GM10248 (cell line): ENCODE data around the gene ABCB10.

Experiments
- CTCF ChIA-PET: fragments of 300-600 bp; sonication (Branson Sonifier 250); formaldehyde crosslinking; extraction: SDS; loops from one replicate; lab custom pipeline; 2021; ENCODE audit warnings: antibody characterized with exemption; lab: Yijun Ruan, JAX
- POLR2A ChIA-PET: fragments of 350-650 bp; sonication (Branson Sonifier 250); formaldehyde crosslinking; extraction: SDS; loops from one replicate; lab custom pipeline; 2020; ENCODE audit warnings: antibody characterized with exemption; lab: Yijun Ruan, JAX
- DNase-seq: peaks from one replicate; pipeline ENCODE4 v3.0.0; 2012; ENCODE audit errors: extremely low spot score
- TF ChIP-seq, protein P1 (sequence below): IDR thresholded peaks from 2 replicates; pipeline ENCODE4 v1.5.1; 2012; ENCODE audit warnings: mild to moderate bottlenecking, low read depth; ENCODE audit errors: extremely low read depth, missing control alignments, control extremely low read depth

Gene ABCB10

DNA sequence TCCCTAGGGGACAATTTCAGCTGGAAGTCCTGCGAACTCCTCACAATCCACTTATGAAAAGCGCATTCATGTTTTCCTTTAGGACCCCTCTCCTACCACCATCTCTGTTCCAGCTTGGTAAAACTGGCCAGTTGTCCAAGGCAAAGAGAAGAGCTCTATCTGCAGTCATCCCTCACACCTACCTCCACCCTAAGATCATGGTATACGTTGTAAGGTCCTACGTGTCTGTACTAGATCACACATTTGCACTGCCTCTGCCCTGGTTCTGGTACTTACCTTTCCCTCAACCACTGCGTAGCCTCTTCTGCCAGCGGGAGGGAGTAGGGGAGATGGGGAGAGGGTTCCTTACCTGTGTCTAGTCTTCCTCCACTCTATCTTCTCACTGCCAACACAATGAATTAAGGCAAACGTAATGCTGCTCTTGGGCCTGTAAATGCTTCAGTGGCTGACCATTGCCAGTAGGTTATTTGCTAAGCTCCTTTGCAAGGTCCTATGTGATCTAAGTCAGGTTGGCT is 49.6 kb downstream of the ABCB10 start:
- POLR2A ChIA-PET, result no interaction called here
- DNase-seq, result no peak
- TF ChIP-seq, protein P1, sequence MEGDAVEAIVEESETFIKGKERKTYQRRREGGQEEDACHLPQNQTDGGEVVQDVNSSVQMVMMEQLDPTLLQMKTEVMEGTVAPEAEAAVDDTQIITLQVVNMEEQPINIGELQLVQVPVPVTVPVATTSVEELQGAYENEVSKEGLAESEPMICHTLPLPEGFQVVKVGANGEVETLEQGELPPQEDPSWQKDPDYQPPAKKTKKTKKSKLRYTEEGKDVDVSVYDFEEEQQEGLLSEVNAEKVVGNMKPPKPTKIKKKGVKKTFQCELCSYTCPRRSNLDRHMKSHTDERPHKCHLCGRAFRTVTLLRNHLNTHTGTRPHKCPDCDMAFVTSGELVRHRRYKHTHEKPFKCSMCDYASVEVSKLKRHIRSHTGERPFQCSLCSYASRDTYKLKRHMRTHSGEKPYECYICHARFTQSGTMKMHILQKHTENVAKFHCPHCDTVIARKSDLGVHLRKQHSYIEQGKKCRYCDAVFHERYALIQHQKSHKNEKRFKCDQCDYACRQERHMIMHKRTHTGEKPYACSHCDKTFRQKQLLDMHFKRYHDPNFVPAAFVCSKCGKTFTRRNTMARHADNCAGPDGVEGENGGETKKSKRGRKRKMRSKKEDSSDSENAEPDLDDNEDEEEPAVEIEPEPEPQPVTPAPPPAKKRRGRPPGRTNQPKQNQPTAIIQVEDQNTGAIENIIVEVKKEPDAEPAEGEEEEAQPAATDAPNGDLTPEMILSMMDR, result no peak
- CTCF ChIA-PET, result interaction anchor here (0.9 to 2.7 kb wide), 9 partner anchors 9 to 844 kb away, joined by 3 to 14 read pairs (median 4); partner anchors contain the start of gene ABCB10

DNA sequence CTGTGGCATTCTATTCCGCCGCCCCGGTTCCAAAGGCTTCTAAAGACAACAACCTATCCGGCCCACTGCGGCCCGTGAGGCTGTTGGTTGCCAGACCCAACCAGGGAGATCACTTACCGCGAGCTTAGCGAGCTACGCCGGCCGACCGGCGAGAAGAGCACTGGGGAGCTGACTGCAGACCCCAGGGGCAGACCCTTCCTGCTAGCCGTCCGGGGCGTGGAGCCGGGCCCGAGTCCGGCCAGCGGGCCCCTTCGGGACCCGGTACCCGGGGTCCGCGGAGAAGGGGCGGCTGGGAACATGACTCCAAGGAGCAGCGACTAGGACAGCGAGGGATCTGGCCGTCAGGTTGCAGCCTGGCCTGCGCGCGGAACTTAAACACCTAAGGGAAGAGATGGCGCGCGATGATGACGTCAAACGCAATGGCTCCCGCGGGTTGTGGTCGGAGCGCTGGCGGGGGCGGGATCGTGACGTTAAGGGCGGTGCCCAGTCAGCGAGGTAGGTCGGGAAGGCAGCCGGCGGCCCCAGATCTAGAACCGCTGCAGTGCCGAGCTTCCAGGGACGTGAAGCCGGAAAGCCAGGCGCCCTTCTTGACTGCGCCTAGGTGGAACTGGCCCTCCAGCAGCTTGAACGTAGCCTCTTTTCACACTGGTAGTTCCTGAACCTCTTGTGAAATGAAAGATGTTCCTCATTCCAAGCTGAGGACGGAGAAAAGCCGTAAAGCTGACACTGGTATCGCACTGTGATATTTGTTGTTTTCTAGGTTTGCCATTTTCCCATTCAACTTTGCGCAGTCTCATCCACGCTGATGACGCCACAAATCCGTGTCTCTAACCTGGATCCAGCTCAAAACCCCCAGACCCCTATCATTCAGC is 50.3 kb downstream of the ABCB10 start, which contains the start of gene NUP133:
TSS of gene NUP133 (minus strand) at position 391 of the 872 bp plus-strand sequence. CDS start at position 299, 92 bp downstream.
- TF ChIP-seq, protein P1, result no peak
- ChIA-PET CTCF (interaction anchor here (0.8 to 2.7 kb wide), 10 partner anchors 10 to 844 kb away, joined by 3 to 14 read pairs (median 4); partner anchors contain the start of gene ABCB10), POLR2A (no interaction called here)
- peak; percentile 95 for DNase-seq

DNA sequence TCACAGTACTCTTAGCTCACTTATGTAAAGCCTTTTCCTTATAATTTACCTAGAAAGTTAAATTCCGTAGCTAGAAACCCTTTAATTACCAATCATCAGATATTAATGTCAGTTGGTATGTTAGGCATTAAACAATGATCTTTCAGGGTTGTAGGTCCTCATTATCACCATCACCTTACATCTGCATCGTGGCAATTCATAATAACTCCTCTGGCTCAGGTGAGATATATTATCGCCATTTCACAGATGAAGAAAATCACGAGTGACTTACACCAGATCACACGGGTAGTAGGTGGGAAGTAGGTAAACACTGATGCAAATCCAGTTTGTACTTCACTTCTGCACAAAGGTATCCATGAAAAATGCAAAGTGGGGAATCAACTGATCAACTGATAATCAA is 51.0 kb downstream of the ABCB10 start:
- CTCF ChIA-PET, result interaction anchor here (0.8 to 2.7 kb wide), 5 partner anchors 10 to 249 kb away, joined by 3 to 14 read pairs (median 6); partner anchors contain the start of gene ABCB10
- no peak for DNase-seq
- POLR2A ChIA-PET, result no interaction called here
- TF ChIP-seq, protein P1, result no peak

DNA sequence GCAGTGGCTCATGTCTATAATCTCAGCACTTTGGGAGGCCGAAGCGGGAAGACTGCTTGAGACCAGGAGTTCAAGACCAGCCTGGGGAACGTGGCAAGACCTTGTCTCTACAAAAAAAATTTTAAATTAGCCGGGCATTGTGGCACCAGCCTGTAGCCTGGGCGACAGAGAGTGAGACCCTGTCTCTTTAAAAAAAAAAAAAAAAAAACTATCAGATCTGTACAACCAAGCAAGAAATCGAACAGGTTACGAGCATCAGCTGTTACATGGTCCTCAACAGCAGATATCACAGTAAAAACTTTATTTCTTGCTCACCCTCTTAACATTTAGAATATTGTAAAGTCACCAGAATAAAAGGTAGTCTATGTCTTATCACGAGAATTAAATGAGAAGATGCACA is 51.9 kb downstream of the ABCB10 start:
- TF ChIP-seq, protein P1, result no peak
- CTCF ChIA-PET, result interaction anchor here (1.6 kb wide), 1 partner anchor 248 kb away, joined by 6 read pairs; no protein-coding TSS in a partner anchor
- no peak for DNase-seq
- POLR2A ChIA-PET, result no interaction called here

DNA sequence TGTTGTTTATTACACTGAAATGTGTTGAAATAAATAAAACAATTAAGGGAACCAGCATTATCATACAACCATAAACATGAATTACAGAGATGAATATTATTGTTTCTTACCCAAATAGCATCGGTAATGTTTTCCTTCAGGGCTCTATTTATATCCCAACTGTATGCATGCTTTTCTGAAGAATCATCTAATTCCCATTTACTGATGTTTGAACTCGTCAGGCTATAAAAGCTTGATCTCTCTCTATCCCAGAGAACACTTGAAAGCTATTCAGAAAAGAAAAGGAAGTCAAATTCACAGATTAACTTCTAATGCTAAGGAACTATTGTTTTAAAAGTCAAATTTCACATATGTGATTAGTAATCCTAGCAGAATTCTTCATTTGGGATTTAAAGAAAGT is 62.7 kb downstream of the ABCB10 start:
- ChIA-PET CTCF (interaction anchor here (1.5 to 8.0 kb wide), 4 partner anchors 12 to 237 kb away, joined by 4 to 86 read pairs (median 6); no protein-coding TSS in a partner anchor), POLR2A (no interaction called here)
- TF ChIP-seq, protein P1, result no peak
- DNase-seq, result no peak

DNA sequence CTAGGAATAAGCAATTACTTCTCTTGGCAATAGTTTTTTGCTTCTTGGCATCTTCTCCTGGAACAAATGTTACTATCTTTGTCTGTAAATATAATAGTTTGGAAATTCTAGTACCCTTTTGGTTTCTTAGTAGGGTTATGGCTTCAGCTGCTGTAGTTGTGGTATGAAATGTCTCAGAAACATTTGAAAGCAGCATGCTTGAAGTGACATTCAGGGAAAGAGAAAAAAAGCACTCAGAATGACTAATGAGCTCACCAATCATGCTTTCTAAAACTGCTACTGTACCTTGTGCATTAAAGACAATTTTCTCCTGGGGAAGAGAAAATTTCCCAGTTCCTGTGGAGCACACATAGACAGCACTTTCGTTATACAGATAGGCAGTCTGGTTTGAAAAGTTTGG is 71.3 kb downstream of the ABCB10 start:
- no peak for DNase-seq
- TF ChIP-seq, protein P1, result no peak
- ChIA-PET CTCF (interaction anchor here (0.8 to 8.9 kb wide), 6 partner anchors 7 to 229 kb away, joined by 3 to 86 read pairs (median 3); no protein-coding TSS in a partner anchor), POLR2A (interaction anchor here (0.7 kb wide), 1 partner anchor 15 kb away, joined by 5 read pairs; no protein-coding TSS in a partner anchor)
